ENCODE measurements around the gene DUSP2.

GRCh38 chr2:96129528-96130120 is 15.6 kb downstream of the DUSP2 start:
- TF ChIP-seq CTCF (IDR thresholded peaks at IDR 0.05) (no peak), POLR2A (IDR thresholded peaks at IDR 0.05) (no peak)
